Measurements from ENCODE around the gene ZNF85. TPM values are rescaled to one million over a fixed set of nuclear protein-coding genes. Genes with fewer than 3 reads are reported as not detected.
"Not testable (repeated sequence)": the region's sequence is repeated elsewhere in the genome, so short reads cannot be mapped to it uniquely, and the experiment has no call there.

ZNF85 gene
- total RNA-seq, 1 donor from 2014 or later: 14.6 TPM

DNA sequence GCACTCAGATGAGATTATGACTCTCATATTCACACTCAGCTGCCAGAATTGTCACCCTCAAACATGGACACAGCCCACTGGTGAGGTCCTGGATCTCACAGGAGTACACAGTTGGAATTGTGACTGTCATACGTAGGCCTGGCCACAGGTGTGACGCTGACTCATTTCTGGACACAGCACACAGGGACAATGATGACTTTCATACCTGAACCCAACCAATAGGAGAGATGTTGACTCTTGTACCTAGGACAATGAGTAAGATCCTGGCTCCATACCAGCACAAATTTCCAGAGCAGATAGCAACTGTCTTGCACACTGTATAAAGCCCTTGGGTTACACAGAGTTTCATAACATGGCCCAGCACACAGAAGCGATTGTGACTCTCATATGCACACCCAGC lies 46.4 kb downstream of the ZNF85 start:
- Histone ChIP-seq H3K27me3 (ENCODE audit: control insufficient read depth in 3 of 3, insufficient read depth in 3 of 3, low read length in 3 of 3) (no peaks in the 10 kb centered on the region), H3K36me3 (ENCODE audit: control insufficient read depth in 3 of 3, insufficient read depth in 3 of 3, low read length in 3 of 3) (no peaks in the 10 kb centered on the region), H3K4me1 (ENCODE audit: control insufficient read depth in 3 of 3, insufficient read depth in 3 of 3, low read length in 3 of 3) (no peaks in the 10 kb centered on the region), H3K9ac (ENCODE audit: low read depth in 1 of 3, low read length in 3 of 3) (no peak overlapping the region), H3K4me3 (ENCODE audit: low read length in 3 of 3) (no peak overlapping the region), H3K27ac (ENCODE audit: low read depth, low read length) (no peak overlapping the region), H3K9me3 (ENCODE audit: control insufficient read depth in 3 of 3, low read length in 3 of 3) (peaks cover 0 to 3% (median 0%) of the 10 kb centered on the region in 3 donors)

DNA sequence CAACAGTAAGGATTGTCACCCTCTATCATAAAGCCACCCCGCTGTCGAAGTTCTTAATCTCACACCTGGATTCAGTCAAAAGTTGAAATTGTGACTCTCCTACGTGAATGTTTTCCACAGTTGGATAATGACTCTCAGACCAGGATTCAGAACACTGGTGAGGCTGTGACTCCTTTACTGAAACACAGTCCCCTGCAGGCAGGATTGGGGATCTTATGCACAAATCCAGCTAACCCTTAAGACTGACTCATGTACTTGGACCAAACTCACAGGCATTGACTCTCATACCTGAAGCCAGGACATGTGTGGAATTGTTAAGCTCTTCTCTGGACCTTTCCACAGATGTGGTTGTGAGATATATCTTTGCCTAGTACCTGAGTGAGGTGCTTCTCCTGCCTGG lies 46.8 kb downstream of the ZNF85 start:
- Histone ChIP-seq H3K9ac (ENCODE audit: low read depth in 1 of 3, low read length in 3 of 3) (no peak overlapping the region), H3K27me3 (ENCODE audit: control insufficient read depth in 3 of 3, insufficient read depth in 3 of 3, low read length in 3 of 3) (no peaks in the 10 kb centered on the region), H3K27ac (ENCODE audit: low read depth, low read length) (no peak overlapping the region), H3K9me3 (ENCODE audit: control insufficient read depth in 3 of 3, low read length in 3 of 3) (peaks cover 0 to 3% (median 0%) of the 10 kb centered on the region in 3 donors), H3K4me3 (ENCODE audit: low read length in 3 of 3) (no peak overlapping the region), H3K4me1 (ENCODE audit: control insufficient read depth in 3 of 3, insufficient read depth in 3 of 3, low read length in 3 of 3) (no peaks in the 10 kb centered on the region), H3K36me3 (ENCODE audit: control insufficient read depth in 3 of 3, insufficient read depth in 3 of 3, low read length in 3 of 3) (no peaks in the 10 kb centered on the region)

DNA sequence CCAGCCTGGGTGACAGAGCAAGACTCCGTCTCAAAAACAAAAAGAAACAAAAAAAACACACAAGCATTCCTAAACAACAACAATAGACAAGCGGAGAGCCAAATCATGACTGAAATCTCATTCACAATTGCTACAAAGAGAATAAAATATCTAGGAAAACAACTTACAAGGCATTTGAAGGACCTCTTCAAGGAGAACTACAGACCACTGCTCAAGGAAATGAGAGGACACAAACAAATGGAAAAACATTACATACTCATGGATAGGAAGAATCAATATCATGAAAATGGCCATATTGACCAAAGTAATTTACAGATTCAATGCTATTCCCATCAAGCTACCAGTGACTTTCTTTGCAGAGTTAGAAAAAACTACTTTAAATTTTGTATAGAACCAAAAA lies 69.7 kb downstream of the ZNF85 start:
- H3K27me3 ChIP-seq (ENCODE audit: control insufficient read depth in 3 of 3, insufficient read depth in 3 of 3, low read length in 3 of 3): not testable (repeated sequence)

DNA sequence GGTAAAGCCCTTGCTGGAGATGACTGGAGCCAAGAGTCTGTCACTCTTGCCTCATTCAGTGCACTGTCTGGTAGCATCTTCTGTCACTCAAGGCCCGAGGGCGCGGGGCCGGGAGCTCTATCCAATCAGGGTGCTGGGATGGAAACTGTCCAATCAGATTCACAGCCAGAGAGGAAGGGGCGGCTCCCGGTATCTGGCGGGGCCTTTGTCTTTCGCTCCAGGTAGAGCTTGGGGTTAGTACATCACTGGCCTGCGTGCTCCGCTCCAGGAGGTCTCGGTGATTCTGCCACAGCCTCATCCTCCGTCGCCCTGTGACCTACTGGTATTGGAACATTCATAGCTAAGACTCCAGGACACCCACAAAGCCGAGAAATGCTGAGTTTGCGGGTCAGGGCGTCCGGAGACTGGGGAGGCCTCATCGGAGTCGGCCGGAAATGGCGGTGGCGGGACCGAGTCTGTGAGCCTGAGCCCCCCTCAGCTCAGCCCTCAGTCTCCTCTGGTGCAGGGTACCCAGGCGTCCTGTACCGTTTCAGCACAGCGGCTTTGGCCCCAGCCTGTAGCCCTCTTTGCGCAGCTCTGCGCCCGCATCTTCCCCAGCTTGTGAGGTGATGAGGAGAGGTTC lies 76.8 kb downstream of the ZNF85 start:
- peak overlapping the region; percentile 67 to 80 (median 70) for H3K4me3 ChIP-seq (ENCODE audit: low read length in 3 of 3)
- H3K4me1 ChIP-seq (ENCODE audit: control insufficient read depth in 3 of 3, insufficient read depth in 3 of 3, low read length in 3 of 3): peaks cover 0 to 5% (median 5%) of the 10 kb centered on the region in 3 donors
- no peak overlapping the region for H3K27ac ChIP-seq (ENCODE audit: low read depth, low read length)
- no peaks in the 10 kb centered on the region for H3K36me3 ChIP-seq (ENCODE audit: control insufficient read depth in 3 of 3, insufficient read depth in 3 of 3, low read length in 3 of 3)
- H3K9ac ChIP-seq (ENCODE audit: low read depth in 1 of 3, low read length in 3 of 3): peak overlapping the region in 2 of 3 donors; percentile 33 to 65
- H3K9me3 ChIP-seq (ENCODE audit: control insufficient read depth in 3 of 3, low read length in 3 of 3): no peaks in the 10 kb centered on the region
- peaks cover 0 to 3% (median 0%) of the 10 kb centered on the region in 3 donors for H3K27me3 ChIP-seq (ENCODE audit: control insufficient read depth in 3 of 3, insufficient read depth in 3 of 3, low read length in 3 of 3)

More for the DNA sequence above, 69.7 kb downstream of the ZNF85 start:
- not testable (repeated sequence) for H3K27ac ChIP-seq (ENCODE audit: low read depth, low read length); H3K4me1 ChIP-seq (ENCODE audit: control insufficient read depth in 3 of 3, insufficient read depth in 3 of 3, low read length in 3 of 3); H3K9ac ChIP-seq (ENCODE audit: low read depth in 1 of 3, low read length in 3 of 3); H3K36me3 ChIP-seq (ENCODE audit: control insufficient read depth in 3 of 3, insufficient read depth in 3 of 3, low read length in 3 of 3); H3K4me3 ChIP-seq (ENCODE audit: low read length in 3 of 3); H3K9me3 ChIP-seq (ENCODE audit: control insufficient read depth in 3 of 3, low read length in 3 of 3)

Other genes with a start within 250 kb of the ZNF85 start
- 13.6 TPM for gene ZNF66, start 146.9 kb upstream of the ZNF85 start, total RNA-seq
- gene ZNF430, start 97.4 kb downstream of the ZNF85 start, total RNA-seq: 13.6 TPM
- gene ZNF714, start 159.0 kb downstream of the ZNF85 start, total RNA-seq: 2.6 TPM
- 13.0 TPM for gene ZNF431, start 218.8 kb downstream of the ZNF85 start, total RNA-seq